Psoas muscle (tissue), 8 donors: Measurements from ENCODE around the gene CYS1. TPM values are rescaled to one million over a fixed set of nuclear protein-coding genes. Genes with fewer than 3 reads are reported as not detected.

Experiments
- ATAC-seq, 4 donors: fragments of 200-7000 bp; cut with Tn5 transposase; one replicate each; pipeline ENCODE4 v1.9.1; 2020; ENCODE audit warnings: moderate library complexity in 3 of 4, mild to moderate bottlenecking in 2 of 4
- DNase-seq, 2 donors: peaks; one replicate each; pipeline ENCODE4 v3.0.0-alpha.2; 2020
- H3K27ac ChIP-seq: fragments of 200-600 bp; one replicate; pipeline ENCODE4 v1.8.0; 2022
- H3K27me3 ChIP-seq, 3 donors: fragments of 200-600 bp in 1 of 3; one replicate each; pipeline versions ENCODE4 v1.6.1 to v1.8.0; 2013 to 2022; ENCODE audit warnings: low read length in 2 of 3, mild to moderate bottlenecking in 2 of 3, moderate library complexity in 1 of 3; ENCODE audit not compliant: insufficient read depth in 3 of 3
- H3K36me3 ChIP-seq, 2 donors: fragments of 200-600 bp in 1 of 2; one replicate each; pipeline versions ENCODE4 v1.6.1 to v1.8.0; 2013 to 2022; ENCODE audit warnings: low read depth in 1 of 2, mild to moderate bottlenecking in 1 of 2, moderate library complexity in 1 of 2; ENCODE audit not compliant: insufficient read depth in 1 of 2
- H3K4me1 ChIP-seq: fragments of 200-600 bp; one replicate; pipeline ENCODE4 v1.8.0; 2022
- H3K4me3 ChIP-seq: fragments of 200-600 bp; one replicate; pipeline ENCODE4 v1.8.0; 2022; ENCODE audit warnings: mild to moderate bottlenecking
- H3K9me3 ChIP-seq: fragments of 200-600 bp; one replicate; pipeline ENCODE4 v1.8.0; 2022
- WGBS, 3 donors: extraction: QIAGEN DNeasy Blood & Tissue Kit; methylation state at CpG; one replicate each; pipeline versions ENCODE4 v1.1.6 to v1.1.7; 2013; 5-methylcytosine and 5-hydroxymethylcytosine counted together
- intact Hi-C, 2 donors: fragments of 100-400 bp; cut with DNase I; formaldehyde crosslinking; loops; one replicate each; pipeline versions ENCODE4 v1.11.0 to v1.14.2; 2022
- polyA plus RNA-seq, 3 donors: library from polyadenylated mRNA; stranded (reverse); fragments of 200-250 nt; gene quantifications; one replicate each; pipeline ENCODE4 v1.2.3, GENCODE V29; 2013
- total RNA-seq, 4 donors: library from RNA; stranded (reverse); fragmentation: NEBNext Ultra II Directional in 2 of 4; extraction: Animal tissue kit (Norgen Biotek cat#: 25700) in 2 of 4; gene quantifications; one replicate each; pipeline versions ENCODE4 v1.2.1 to v1.2.4, GENCODE V29; 2021 to 2023
- TF ChIP-seq, protein P1 (sequence below): fragments of 200-600 bp; IDR thresholded peaks from one replicate; pipeline ENCODE4 v1.8.0; 2022; ENCODE audit warnings: antibody characterized with exemption
- donor health status: healthy with polysubstance abuse.
- donor health status: DM: no; HTN: no; CAD: no; lungs with moderate emphysema.
- donor health status: Bipolar disorder and iron deficiency.
- donor health status: healthy.
- donor health status: DM: yes; HTN: yes; CAD: no.
- donor health status: DM: no; HTN: no; CAD: no.
- donor health status: DM: no; HTN: no; CAD: no.
- donor health status: DM: yes; HTN: yes; CAD: no.

CYS1 gene
- total and polyA plus RNA-seq, 7 donors: 0.06 to 0.58 (median 0.13) TPM

DNA sequence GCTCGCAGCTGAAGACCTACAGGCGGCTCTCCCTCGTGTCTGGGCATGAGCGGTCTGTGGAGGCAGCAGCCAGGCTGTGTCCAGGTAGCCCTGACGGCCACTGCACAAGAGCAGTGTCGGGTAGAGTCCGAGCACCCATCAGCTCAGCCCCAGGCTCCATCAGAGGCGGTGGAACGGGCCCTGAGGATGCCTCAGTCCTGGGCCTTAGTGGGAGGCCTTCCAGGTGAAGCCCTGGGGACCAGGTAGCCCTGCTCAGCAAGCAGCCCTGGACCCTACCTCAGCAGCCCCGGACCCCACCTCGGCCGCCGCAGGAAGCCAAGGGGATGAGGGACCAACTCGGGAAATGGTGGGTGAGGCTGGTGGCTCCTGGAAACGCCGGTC, 58.2 kb downstream of the CYS1 start:
- DNase-seq: peak in 1 of 2 donors; percentile 49
- ATAC-seq: no peak
- no peaks in the 10 kb centered on the region for H3K4me1 ChIP-seq
- no peaks in the 10 kb centered on the region for H3K36me3 ChIP-seq
- no peak overlapping the region for H3K4me3 ChIP-seq
- TF ChIP-seq, protein P1, sequence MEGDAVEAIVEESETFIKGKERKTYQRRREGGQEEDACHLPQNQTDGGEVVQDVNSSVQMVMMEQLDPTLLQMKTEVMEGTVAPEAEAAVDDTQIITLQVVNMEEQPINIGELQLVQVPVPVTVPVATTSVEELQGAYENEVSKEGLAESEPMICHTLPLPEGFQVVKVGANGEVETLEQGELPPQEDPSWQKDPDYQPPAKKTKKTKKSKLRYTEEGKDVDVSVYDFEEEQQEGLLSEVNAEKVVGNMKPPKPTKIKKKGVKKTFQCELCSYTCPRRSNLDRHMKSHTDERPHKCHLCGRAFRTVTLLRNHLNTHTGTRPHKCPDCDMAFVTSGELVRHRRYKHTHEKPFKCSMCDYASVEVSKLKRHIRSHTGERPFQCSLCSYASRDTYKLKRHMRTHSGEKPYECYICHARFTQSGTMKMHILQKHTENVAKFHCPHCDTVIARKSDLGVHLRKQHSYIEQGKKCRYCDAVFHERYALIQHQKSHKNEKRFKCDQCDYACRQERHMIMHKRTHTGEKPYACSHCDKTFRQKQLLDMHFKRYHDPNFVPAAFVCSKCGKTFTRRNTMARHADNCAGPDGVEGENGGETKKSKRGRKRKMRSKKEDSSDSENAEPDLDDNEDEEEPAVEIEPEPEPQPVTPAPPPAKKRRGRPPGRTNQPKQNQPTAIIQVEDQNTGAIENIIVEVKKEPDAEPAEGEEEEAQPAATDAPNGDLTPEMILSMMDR: no peak
- peaks cover 3% of the 10 kb centered on the region for H3K9me3 ChIP-seq
- no peaks in the 10 kb centered on the region for H3K27me3 ChIP-seq
- H3K27ac ChIP-seq: no peak overlapping the region
- intact Hi-C loops: no loop called here
- WGBS, 3 donors: 86 to 92% (median 91%) methylated on average over 16 of the region's 16 CpGs

DNA sequence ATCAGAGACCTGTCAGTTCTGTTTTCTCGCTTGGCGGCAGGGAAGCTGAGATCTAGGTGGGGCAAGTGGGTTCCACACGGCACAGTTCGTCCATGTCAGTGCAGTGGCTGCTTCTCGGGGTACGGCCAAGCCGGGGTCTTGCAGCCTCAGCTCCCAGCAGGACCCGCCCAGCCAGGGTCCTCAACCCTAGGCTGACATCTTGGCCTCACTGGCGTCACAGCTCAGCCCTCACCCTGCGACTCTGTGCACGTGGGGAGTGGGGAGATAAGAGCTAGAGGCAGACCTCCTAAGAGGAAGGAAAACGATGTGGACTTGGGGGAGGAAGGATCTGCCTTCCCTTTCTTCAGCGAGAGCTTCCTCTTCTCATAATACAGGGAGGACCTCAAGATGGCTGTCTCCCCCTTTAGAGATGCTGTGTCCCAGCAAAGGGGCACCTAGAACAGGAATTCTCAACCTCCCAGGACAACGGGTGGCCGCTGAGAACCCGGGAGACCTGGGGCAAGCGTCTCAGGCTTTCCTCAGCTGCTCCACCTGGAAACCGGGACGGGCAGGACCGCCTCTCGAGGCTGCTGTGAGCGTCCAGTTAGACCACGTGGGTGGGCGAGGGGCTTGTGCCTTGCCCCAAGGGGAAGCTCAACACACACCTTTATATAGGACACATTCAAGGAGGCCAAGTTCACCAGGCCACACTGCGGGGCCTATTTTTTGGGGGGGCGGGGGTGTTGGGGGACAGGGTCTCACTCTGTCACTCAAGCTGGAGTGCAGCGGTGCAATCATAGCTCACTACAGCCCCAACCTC, 60.4 kb downstream of the CYS1 start:
- no peaks in the 10 kb centered on the region for H3K4me1 ChIP-seq
- DNase-seq (no peak), ATAC-seq (no peak)
- no peaks in the 10 kb centered on the region for H3K36me3 ChIP-seq
- no peaks in the 10 kb centered on the region for H3K27me3 ChIP-seq
- TF ChIP-seq, protein P1: no peak
- H3K27ac ChIP-seq: no peak overlapping the region
- H3K4me3 ChIP-seq: no peak overlapping the region
- WGBS, 3 donors: 87 to 90% (median 88%) methylated on average over 27 of the region's 27 CpGs
- H3K9me3 ChIP-seq: peaks cover 3% of the 10 kb centered on the region
- intact Hi-C loops: no loop called here

DNA sequence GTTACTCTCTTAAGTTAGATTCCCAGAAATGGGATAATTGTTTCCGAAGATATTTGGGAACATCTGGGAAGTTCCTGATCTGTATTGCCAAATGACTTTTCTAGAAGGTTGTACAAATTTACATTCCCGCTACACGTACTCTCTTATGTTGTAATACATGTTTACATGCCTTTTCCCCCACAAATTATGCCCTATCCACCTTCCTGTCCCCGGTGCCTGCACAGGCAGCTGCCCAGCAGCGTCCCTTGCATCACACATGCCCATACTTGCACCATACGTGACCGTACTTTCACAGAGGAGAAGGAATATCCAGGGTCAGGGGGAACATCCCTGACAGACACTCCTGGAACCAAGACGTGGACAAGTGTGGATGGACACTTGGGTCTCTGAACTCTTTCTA, 61.0 kb downstream of the CYS1 start:
- H3K4me1 ChIP-seq: no peaks in the 10 kb centered on the region
- peak in 2 of 4 donors; percentile 45 to 58 for ATAC-seq
- no peaks in the 10 kb centered on the region for H3K36me3 ChIP-seq
- 49 to 63% (median 51%) methylated on average over 8 of the region's 8 CpGs for WGBS, 3 donors
- H3K27me3 ChIP-seq: no peaks in the 10 kb centered on the region
- H3K9me3 ChIP-seq: peaks cover 3% of the 10 kb centered on the region
- no peak overlapping the region for H3K4me3 ChIP-seq
- intact Hi-C loops: no loop called here
- no peak for DNase-seq
- TF ChIP-seq, protein P1: no peak
- no peak overlapping the region for H3K27ac ChIP-seq

DNA sequence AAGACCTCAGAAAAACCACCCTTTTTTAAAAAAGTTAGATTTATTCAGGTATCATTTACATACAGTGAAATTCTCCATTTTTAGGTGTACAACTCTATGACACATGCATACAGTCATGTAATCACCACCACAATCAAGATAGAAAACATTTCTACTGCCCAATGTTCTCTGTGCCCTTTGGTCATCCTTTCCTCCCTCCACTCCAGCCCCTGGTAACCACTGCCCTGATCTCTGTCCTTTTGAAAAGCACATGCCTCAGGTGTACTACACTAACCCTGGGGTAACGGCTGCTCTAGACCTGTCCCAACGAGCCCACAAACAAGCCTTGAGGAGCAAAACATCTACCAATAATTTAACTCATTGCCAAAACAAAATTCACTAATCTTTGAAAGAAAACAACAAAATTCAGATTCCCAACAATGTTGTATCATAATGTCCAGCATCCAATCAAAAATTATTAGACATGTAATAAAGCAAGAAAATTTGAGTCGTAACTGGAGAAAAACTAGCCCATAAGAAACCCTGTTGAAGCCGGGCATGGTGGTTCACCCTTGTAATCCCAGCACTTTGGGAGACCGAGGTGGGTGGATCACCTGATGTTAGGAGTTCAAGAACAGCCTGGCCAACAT, 62.8 kb downstream of the CYS1 start:
- H3K27ac ChIP-seq: no peak overlapping the region
- H3K4me1 ChIP-seq: no peaks in the 10 kb centered on the region
- no peak overlapping the region for H3K4me3 ChIP-seq
- DNase-seq (no peak), ATAC-seq (no peak)
- no peaks in the 10 kb centered on the region for H3K27me3 ChIP-seq
- peaks cover 3% of the 10 kb centered on the region for H3K9me3 ChIP-seq
- TF ChIP-seq, protein P1: no peak
- H3K36me3 ChIP-seq: no peaks in the 10 kb centered on the region
- intact Hi-C loops: no loop called here
- 90 to 92% (median 90%) methylated on average over 5 of the region's 5 CpGs for WGBS, 3 donors
